PC-3 (cell line): ENCODE results near the gene PLP1. TPM values are rescaled to one million over a fixed set of nuclear protein-coding genes. Genes with fewer than 3 reads are reported as not detected.
"Not testable (repeated sequence)": the region's sequence is repeated elsewhere in the genome, so short reads cannot be mapped to it uniquely, and the experiment has no call there.

Experiments
- ATAC-seq: fragments of 200-7000 bp; cut with Tn5 transposase; 2 replicates; pipeline ENCODE4 v1.9.1; 2020; ENCODE audit warnings: mild to moderate bottlenecking, moderate library complexity
- BruUV-seq: library from RNA; stranded (reverse); fragments of 400-500 nt; replicated peaks from 2 replicates; lab custom pipeline; 2021; lab: Mats Ljungman, UMichigan
- CTCF ChIA-PET: fragments of 300-600 bp; sonication (Branson Sonifier 250); formaldehyde crosslinking; loops from one replicate; lab custom pipeline; 2022; ENCODE audit warnings: antibody characterized with exemption; lab: Charles Lee
- POLR2A ChIA-PET: fragments of 300-600 bp; sonication (Branson Sonifier 250); formaldehyde crosslinking; loops from one replicate; lab custom pipeline; 2022; ENCODE audit warnings: antibody characterized with exemption; ENCODE audit not compliant: unreplicated experiment; lab: Charles Lee
- DNase-seq: peaks from one replicate; pipeline ENCODE4 v3.0.0-alpha.2; 2015
- H2AFZ ChIP-seq: fragments of 300-600 bp; sonication (generic); 2 replicates; pipeline ENCODE4 v1.6.0; 2016; ENCODE audit warnings: antibody characterized with exemption, low read length
- H3F3A ChIP-seq: fragments of 300-600 bp; sonication (generic); one replicate; pipeline ENCODE4 v1.6.0; 2017; ENCODE audit warnings: antibody characterized with exemption, low read length, control low read depth, mild to moderate bottlenecking; ENCODE audit not compliant: unreplicated experiment
- H3K27ac ChIP-seq: fragments of 300-600 bp; sonication (generic); 2 replicates; pipeline ENCODE4 v1.5.1; 2016; ENCODE audit warnings: mild to moderate bottlenecking, low read length
- H3K27me3 ChIP-seq: fragments of 300-600 bp; sonication (generic); 2 replicates; pipeline ENCODE4 v1.6.1; 2016; ENCODE audit warnings: low read length, mixed read lengths
- H3K36me3 ChIP-seq: fragments of 300-600 bp; sonication (generic); 2 replicates; pipeline ENCODE4 v1.6.1; 2016; ENCODE audit warnings: low read depth, mixed run types, low read length, mixed read lengths
- H3K4me1 ChIP-seq: fragments of 300-600 bp; sonication (generic); 2 replicates; pipeline ENCODE4 v1.5.1; 2016; ENCODE audit warnings: low read length; ENCODE audit not compliant: insufficient read depth
- H3K4me2 ChIP-seq: fragments of 300-600 bp; sonication (generic); 2 replicates; pipeline ENCODE4 v1.6.0; 2016; ENCODE audit warnings: low read length
- H3K4me3 ChIP-seq: fragments of 300-600 bp; sonication (generic); 2 replicates; pipeline ENCODE4 v1.5.1; 2016; ENCODE audit warnings: mild to moderate bottlenecking, low read length, mixed read lengths
- H3K79me2 ChIP-seq: fragments of 300-600 bp; sonication (generic); 2 replicates; pipeline ENCODE4 v1.6.1; 2017; ENCODE audit warnings: low read length, mixed read lengths
- H3K9ac ChIP-seq: fragments of 300-600 bp; sonication (generic); 2 replicates; pipeline ENCODE4 v1.6.0; 2016; ENCODE audit warnings: mild to moderate bottlenecking, low read length
- H3K9me2 ChIP-seq: fragments of 300-600 bp; sonication (generic); replicated peaks from 2 replicates; pipeline ENCODE4 v1.6.1; 2016; ENCODE audit warnings: mixed run types, low read length, mixed read lengths
- H3K9me3 ChIP-seq: fragments of 300-600 bp; sonication (generic); 2 replicates; pipeline ENCODE4 v1.6.1; 2016; ENCODE audit warnings: low read length, mixed read lengths
- H4K20me1 ChIP-seq: fragments of 300-600 bp; sonication (generic); 2 replicates; pipeline ENCODE4 v1.6.1; 2016; ENCODE audit warnings: low read length, mixed read lengths
- EZH2 ChIP-seq: fragments of 300-600 bp; sonication (generic); IDR thresholded peaks from one replicate; pipeline ENCODE4 v1.6.1; 2017; ENCODE audit warnings: antibody characterized with exemption, mild to moderate bottlenecking, low read length; ENCODE audit not compliant: unreplicated experiment
- EZH2phosphoT487 ChIP-seq: fragments of 300-600 bp; sonication (generic); IDR thresholded peaks from 2 replicates; pipeline ENCODE4 v1.6.1; 2018; ENCODE audit warnings: mild to moderate bottlenecking, antibody characterized with exemption, low read length, borderline replicate concordance
- intact Hi-C: fragments of 100-400 bp; cut with micrococcal nuclease; formaldehyde crosslinking; loops from 2 replicates; pipeline ENCODE4 v1.9.0; 2023
- total RNA-seq: library from RNA; depleted of rRNA; stranded (reverse); fragments of >200 nt; gene quantifications from 2 replicates; pipeline ENCODE4 v1.2.3, GENCODE V29; 2014
- TF ChIP-seq, protein P1 (sequence below): fragments of 300-600 bp; sonication (generic); conservative IDR thresholded peaks from 2 replicates; pipeline ENCODE4 v1.5.1; 2017; ENCODE audit warnings: antibody characterized with exemption, low read depth, mild to moderate bottlenecking, low read length

The PLP1 gene
- total RNA-seq, 1 experiment from 2014 or later: not detected

DNA sequence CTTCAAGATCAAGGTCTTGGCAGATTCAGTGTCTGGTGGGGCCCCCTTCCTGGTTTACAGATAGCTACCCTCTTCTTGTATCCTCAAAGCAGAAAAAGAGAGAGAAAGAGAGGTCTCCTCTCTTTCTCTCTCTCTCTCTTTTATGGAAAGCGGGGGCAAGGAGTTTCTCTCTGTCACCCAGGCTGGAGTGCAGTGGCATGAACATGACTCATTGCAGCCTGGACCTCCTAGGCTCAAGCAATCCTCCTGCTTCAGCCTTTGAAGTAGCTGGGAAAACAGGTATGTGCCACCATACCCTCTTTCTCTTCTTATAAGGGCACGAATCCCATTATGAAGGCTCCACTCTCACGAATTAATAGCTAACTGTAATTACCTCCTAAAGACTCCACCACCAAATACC is 35.2 kb downstream of the PLP1 start:
- BruUV-seq: no TSS peak
- Histone ChIP-seq H3K27ac (no peak overlapping the region), H3K4me1 (peaks cover 3% of the 10 kb centered on the region; the same call in 1 of the 2 replicates), H3K36me3 (no peaks in the 10 kb centered on the region), H3K9me3 (no peaks in the 10 kb centered on the region), H3K4me2 (no peak overlapping the region), H3K4me3 (no peak overlapping the region), H3K27me3 (no peaks in the 10 kb centered on the region), H3K9me2 (no peaks in the 10 kb centered on the region), H3K9ac (no peak overlapping the region), H4K20me1 (no peaks in the 10 kb centered on the region), H3F3A (no peaks in the 10 kb centered on the region), H3K79me2 (no peaks in the 10 kb centered on the region), H2AFZ (no peak overlapping the region)
- intact Hi-C loops: no loop called here
- TF ChIP-seq, protein P1, sequence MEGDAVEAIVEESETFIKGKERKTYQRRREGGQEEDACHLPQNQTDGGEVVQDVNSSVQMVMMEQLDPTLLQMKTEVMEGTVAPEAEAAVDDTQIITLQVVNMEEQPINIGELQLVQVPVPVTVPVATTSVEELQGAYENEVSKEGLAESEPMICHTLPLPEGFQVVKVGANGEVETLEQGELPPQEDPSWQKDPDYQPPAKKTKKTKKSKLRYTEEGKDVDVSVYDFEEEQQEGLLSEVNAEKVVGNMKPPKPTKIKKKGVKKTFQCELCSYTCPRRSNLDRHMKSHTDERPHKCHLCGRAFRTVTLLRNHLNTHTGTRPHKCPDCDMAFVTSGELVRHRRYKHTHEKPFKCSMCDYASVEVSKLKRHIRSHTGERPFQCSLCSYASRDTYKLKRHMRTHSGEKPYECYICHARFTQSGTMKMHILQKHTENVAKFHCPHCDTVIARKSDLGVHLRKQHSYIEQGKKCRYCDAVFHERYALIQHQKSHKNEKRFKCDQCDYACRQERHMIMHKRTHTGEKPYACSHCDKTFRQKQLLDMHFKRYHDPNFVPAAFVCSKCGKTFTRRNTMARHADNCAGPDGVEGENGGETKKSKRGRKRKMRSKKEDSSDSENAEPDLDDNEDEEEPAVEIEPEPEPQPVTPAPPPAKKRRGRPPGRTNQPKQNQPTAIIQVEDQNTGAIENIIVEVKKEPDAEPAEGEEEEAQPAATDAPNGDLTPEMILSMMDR: no peak
- TF ChIP-seq EZH2phosphoT487 (no peak), EZH2 (no peak)
- no peak for DNase-seq
- ChIA-PET CTCF (no interaction called here), POLR2A (no interaction called here)
- no peak for ATAC-seq

DNA sequence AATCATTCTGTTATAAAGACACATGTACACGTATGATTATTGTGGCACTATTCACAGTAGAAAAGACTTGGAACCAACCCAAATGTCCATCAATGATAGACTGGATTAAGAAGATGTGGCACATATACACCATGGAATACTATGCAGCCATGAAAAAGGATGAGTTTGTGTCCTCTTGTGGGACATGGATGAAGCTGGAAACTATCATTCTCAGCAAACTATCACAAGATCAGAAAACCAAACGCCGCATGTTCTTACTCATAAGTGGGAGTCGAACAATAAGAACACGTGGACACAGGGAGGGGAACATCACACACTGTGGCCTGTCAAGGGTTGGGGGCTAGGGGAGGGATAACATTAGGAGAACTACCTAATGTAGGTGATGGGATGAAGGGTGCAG is 40.5 kb downstream of the PLP1 start:
- H3K4me2 ChIP-seq, H3K9me3 ChIP-seq, H3K4me3 ChIP-seq, H4K20me1 ChIP-seq, H3K79me2 ChIP-seq, H3K36me3 ChIP-seq, H3K27me3 ChIP-seq, POLR2A ChIA-PET, ATAC-seq, H3K9me2 ChIP-seq, BruUV-seq, H3K27ac ChIP-seq, H3K9ac ChIP-seq, DNase-seq, H2AFZ ChIP-seq, H3F3A ChIP-seq, H3K4me1 ChIP-seq: not testable (repeated sequence)
- CTCF ChIA-PET: interaction anchor here (0.6 kb wide), 1 partner anchor 146 kb away, joined by 4 read pairs; no protein-coding TSS in a partner anchor
- intact Hi-C loops: loop anchor here (1.0 to 5.0 kb wide), 3 partner anchors 105 to 284 kb away; partner anchors contain the start of gene TMEM31

DNA sequence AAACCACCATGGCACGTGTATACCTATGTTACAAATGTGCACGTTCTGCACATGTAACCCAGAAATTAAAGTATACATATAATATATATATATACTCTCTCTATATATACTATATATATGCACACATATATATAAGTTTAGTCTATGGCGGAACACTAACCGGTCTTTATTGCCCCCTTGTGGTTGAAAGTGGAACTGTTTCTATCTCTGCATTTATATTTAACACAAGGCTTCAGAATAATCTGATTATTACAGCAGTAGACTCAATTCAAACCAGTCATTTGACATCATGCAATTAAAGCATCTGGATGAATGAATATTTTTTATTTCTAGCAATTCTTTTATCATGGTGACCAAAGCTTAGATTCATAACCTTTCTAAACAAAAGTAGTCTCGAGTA is 40.9 kb downstream of the PLP1 start:
- H3K27ac ChIP-seq: no peak overlapping the region
- H3K27me3 ChIP-seq: no peaks in the 10 kb centered on the region
- no peak overlapping the region for H3K9ac ChIP-seq
- H4K20me1 ChIP-seq: no peaks in the 10 kb centered on the region
- DNase-seq: peak; percentile 87
- no peak overlapping the region for H2AFZ ChIP-seq
- H3K79me2 ChIP-seq: no peaks in the 10 kb centered on the region
- H3K9me2 ChIP-seq: no peaks in the 10 kb centered on the region
- TF ChIP-seq, protein P1: peak; percentile 56
- no peak for TF ChIP-seq EZH2
- no TSS peak for BruUV-seq
- no peaks in the 10 kb centered on the region for H3K9me3 ChIP-seq
- peak; percentile 60 for ATAC-seq
- intact Hi-C loops: loop anchor here (1.0 to 5.0 kb wide), 3 partner anchors 105 to 284 kb away; partner anchors contain the start of gene TMEM31
- POLR2A ChIA-PET: no interaction called here
- no peak overlapping the region for H3K4me3 ChIP-seq
- no peak overlapping the region for H3K4me2 ChIP-seq
- no peaks in the 10 kb centered on the region for H3K4me1 ChIP-seq
- H3K36me3 ChIP-seq: no peaks in the 10 kb centered on the region
- no peaks in the 10 kb centered on the region for H3F3A ChIP-seq
- CTCF ChIA-PET: no interaction called here
